AG04450 (cell line): ENCODE measurements around the gene HOXC12. TPM values are rescaled to one million over a fixed set of nuclear protein-coding genes. Genes with fewer than 3 reads are reported as not detected.

ENCODE experiments used
- CTCF ChIA-PET: fragments of 300-600, 350-600 bp; formaldehyde crosslinking; extraction: SDS; loops from one replicate; lab custom pipeline; 2022; ENCODE audit warnings: antibody characterized with exemption, inconsistent platforms; lab: Charles Lee
- POLR2A ChIA-PET: fragments of 350-600 bp; formaldehyde crosslinking; extraction: SDS; loops from one replicate; lab custom pipeline; 2021; ENCODE audit warnings: antibody characterized with exemption, inconsistent platforms; lab: Yijun Ruan, JAX
- DNase-seq: peaks from one replicate; pipeline ENCODE4 v3.0.0-alpha.2; 2011; ENCODE audit warnings: low read depth, low spot score
- H3K27ac ChIP-seq: one replicate; pipeline ENCODE4 v1.5.1; 2012; ENCODE audit warnings: low read depth, low read length, control low read depth
- H3K27me3 ChIP-seq: one replicate; pipeline ENCODE4 v1.6.0; 2012; ENCODE audit warnings: low read length; ENCODE audit not compliant: control insufficient read depth, insufficient read depth
- H3K4me3 ChIP-seq: 2 replicates; pipeline ENCODE4 v1.5.1; 2011; ENCODE audit warnings: mild to moderate bottlenecking, low read depth, low read length, control low read depth
- H3K9me3 ChIP-seq: 2 replicates; pipeline ENCODE4 v1.5.1; 2012; ENCODE audit warnings: low read length; ENCODE audit not compliant: control insufficient read depth, insufficient read depth
- CTCF ChIP-seq: IDR thresholded peaks from 2 replicates; pipeline ENCODE4 v1.5.1; 2011; ENCODE audit warnings: low read depth, low read length, control low read depth, inconsistent platforms
- polyA plus RNA-seq: library from polyadenylated mRNA; depleted of rRNA; stranded (reverse); fragments of >200 nt; gene quantifications from 2 replicates; pipeline ENCODE4 v1.2.3, GENCODE V29; 2011

The HOXC12 gene
- polyA plus RNA-seq, 1 experiment: not detected

- no peak overlapping the region for H3K27ac ChIP-seq
- ChIA-PET POLR2A (no interaction called here), CTCF (no interaction called here)
Observed at GRCh38 chr12:53968214-53969127, 13.8 kb downstream of the HOXC12 start.

DNA sequence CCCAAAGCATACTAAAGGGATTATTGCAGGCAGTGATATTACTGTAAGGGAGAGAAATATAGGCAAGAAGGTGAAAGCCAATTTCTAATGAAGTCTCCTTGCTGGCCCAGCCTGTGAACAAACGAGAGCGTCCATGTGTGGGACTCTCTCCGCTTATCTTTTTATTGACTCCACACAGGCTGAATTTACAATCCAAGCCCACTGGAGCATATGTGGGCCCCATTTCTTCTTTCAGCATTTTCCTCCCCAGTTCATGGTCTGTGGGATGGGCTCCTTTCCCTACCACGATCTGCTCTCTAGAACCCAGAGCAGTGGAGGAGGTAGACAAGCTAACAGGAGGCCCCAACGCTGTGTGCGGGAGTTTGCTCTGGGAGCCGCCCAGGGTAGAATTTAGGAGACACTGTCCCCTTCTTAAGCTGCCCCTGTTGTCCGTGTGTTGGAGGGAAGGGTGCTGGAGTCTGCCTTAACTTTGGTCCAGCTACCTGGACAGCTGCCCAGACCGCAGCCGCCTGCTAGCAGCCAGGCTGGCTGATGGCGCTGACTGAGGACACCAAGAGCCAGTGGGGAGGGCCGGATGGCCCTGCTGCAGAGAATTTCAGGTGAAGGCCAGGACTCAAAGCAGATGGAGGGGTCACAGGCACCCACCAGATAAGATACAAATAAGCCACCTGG, 15.0 kb downstream of the HOXC12 start:
- CTCF ChIA-PET: no interaction called here
- Histone ChIP-seq H3K27ac (no peak overlapping the region), H3K9me3 (peaks cover 6% of the 10 kb centered on the region), H3K4me3 (no peak overlapping the region), H3K27me3 (peaks cover 97% of the 10 kb centered on the region)
- no peak for DNase-seq
- no peak for TF ChIP-seq CTCF
- POLR2A ChIA-PET: no interaction called here

More at GRCh38 chr12:53968214-53969127, 13.8 kb downstream of the HOXC12 start:
- H3K27me3 ChIP-seq: peaks cover 98% of the 10 kb centered on the region
- no peak for TF ChIP-seq CTCF
- H3K4me3 ChIP-seq: no peak overlapping the region
- no peak for DNase-seq
- peaks cover 7% of the 10 kb centered on the region for H3K9me3 ChIP-seq

DNA sequence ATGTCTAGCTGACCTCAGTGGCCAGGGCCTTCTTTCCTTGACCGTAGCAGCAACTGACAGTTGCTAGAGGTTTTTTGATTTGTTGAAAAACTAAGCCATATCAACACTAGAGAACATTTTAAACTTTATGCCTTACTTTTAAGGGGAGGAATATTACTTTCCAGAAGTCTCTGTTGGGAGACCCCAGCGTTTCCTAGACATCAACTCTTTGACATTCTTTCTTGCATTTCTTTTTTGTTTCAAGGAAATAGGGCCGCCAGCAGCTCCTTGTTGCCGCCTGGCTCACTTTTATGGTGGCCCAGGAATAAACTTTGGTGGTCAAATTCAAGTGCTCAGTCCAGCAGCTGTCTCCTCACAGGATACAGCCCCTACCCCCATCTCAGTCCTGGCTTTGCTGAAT, 15.7 kb downstream of the HOXC12 start:
- no peak for TF ChIP-seq CTCF
- Histone ChIP-seq H3K27me3 (peaks cover 97% of the 10 kb centered on the region), H3K4me3 (no peak overlapping the region), H3K27ac (no peak overlapping the region), H3K9me3 (peaks cover 11% of the 10 kb centered on the region)
- ChIA-PET CTCF (no interaction called here), POLR2A (no interaction called here)
- no peak for DNase-seq

DNA sequence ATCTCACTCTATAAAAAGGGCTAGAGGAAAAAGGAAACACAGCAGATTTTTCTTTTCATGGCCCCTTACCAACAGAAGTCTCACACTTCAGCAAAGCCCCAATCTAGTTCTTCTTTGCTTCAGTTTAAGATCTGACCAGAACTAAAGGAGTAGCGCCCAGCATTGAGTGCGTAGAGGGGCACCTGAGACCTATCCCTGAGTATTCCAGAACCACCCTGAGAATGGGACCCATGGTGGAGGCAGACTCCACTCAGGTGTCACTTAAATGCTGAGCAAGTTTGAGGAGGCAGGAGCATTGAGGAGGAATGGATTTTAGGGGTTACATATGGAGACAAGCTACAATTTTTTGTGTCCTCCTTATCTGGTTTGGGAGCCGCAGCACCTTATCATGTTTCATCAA, 16.4 kb downstream of the HOXC12 start:
- no peak overlapping the region for H3K4me3 ChIP-seq
- TF ChIP-seq CTCF: no peak
- DNase-seq: no peak
- CTCF ChIA-PET: no interaction called here
- peaks cover 97% of the 10 kb centered on the region for H3K27me3 ChIP-seq
- POLR2A ChIA-PET: no interaction called here
- no peak overlapping the region for H3K27ac ChIP-seq
- H3K9me3 ChIP-seq: peaks cover 12% of the 10 kb centered on the region

DNA sequence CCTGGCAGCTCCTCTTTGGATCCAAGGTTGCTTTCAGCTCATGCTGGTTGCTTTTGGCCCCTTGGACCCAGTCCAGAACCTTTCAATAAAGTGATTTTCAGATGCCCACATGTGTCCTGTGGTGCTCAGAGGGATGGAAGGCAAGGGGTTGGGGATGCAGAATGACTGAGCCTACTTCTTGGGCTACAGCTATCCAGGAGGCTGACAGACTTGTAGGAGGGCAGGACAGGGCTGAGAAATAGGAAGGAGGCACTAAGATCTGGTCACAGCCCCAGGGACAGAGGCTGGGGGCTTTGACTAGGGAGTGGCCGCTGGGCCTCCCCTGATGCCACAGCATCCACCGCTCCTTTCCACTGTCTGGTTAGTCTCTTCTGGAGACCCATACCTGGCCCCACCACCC, 17.0 kb downstream of the HOXC12 start:
- peaks cover 97% of the 10 kb centered on the region for H3K27me3 ChIP-seq
- ChIA-PET POLR2A (no interaction called here), CTCF (no interaction called here)
- no peak overlapping the region for H3K4me3 ChIP-seq
- no peak overlapping the region for H3K27ac ChIP-seq
- peaks cover 12% of the 10 kb centered on the region for H3K9me3 ChIP-seq
- no peak for DNase-seq
- no peak for TF ChIP-seq CTCF
